ENCODE results near the gene WWOX.

WWOX gene

DNA sequence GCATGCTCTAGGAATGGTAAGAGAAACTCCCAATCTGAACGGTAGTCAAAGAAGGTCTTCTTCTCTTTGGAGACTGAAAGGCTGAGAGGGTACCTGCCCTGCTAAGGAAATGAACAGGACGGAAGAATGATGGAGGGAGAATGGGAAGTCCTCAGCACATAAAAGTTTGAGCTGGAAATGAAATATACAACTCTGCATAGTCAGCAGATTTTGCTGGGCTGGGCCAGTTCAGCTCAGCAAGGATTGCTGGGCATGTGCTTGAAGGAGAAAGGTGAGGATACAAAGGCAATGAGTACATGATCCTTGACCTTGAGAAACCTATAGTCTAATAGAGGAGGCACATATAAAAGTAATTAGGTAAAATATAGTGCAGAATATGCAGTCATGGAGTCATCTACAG is 831.8 kb downstream of the WWOX start:
- DNase-seq (ENCODE audit: low read depth in 2 of 2), result no peak
- TF ChIP-seq, protein P1, sequence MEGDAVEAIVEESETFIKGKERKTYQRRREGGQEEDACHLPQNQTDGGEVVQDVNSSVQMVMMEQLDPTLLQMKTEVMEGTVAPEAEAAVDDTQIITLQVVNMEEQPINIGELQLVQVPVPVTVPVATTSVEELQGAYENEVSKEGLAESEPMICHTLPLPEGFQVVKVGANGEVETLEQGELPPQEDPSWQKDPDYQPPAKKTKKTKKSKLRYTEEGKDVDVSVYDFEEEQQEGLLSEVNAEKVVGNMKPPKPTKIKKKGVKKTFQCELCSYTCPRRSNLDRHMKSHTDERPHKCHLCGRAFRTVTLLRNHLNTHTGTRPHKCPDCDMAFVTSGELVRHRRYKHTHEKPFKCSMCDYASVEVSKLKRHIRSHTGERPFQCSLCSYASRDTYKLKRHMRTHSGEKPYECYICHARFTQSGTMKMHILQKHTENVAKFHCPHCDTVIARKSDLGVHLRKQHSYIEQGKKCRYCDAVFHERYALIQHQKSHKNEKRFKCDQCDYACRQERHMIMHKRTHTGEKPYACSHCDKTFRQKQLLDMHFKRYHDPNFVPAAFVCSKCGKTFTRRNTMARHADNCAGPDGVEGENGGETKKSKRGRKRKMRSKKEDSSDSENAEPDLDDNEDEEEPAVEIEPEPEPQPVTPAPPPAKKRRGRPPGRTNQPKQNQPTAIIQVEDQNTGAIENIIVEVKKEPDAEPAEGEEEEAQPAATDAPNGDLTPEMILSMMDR (IDR thresholded peaks at IDR 0.05; ENCODE audit: low read depth, low read length), result no peak
- H3K4me3 ChIP-seq (replicated peaks in 1 of 2; ENCODE audit: low read depth in 2 of 2, low read length in 2 of 2), result no peak overlapping the region

DNA sequence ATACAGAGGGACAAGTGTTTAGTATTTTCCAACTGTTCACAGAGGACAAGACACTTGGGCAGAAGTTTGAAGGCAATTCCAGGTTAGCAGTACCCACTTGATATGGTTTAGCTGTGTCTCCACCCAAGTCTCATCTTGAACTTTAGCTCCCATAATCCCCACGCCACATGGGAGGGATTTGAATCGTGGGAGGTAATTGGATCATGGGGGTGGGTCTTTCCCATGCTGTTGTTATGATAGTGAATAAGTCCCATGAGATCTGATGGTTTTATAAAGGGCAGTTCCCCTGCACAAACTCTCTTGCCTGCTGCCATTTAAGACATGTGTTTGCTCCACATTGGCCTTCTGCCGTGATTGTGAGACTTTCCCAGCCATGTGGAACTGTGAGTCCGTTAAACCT is 832.2 kb downstream of the WWOX start:
- no peak for DNase-seq (ENCODE audit: low read depth in 2 of 2)
- TF ChIP-seq, protein P1 (IDR thresholded peaks at IDR 0.05; ENCODE audit: low read depth, low read length), result no peak
- no peak overlapping the region for H3K4me3 ChIP-seq (replicated peaks in 1 of 2; ENCODE audit: low read depth in 2 of 2, low read length in 2 of 2)

DNA sequence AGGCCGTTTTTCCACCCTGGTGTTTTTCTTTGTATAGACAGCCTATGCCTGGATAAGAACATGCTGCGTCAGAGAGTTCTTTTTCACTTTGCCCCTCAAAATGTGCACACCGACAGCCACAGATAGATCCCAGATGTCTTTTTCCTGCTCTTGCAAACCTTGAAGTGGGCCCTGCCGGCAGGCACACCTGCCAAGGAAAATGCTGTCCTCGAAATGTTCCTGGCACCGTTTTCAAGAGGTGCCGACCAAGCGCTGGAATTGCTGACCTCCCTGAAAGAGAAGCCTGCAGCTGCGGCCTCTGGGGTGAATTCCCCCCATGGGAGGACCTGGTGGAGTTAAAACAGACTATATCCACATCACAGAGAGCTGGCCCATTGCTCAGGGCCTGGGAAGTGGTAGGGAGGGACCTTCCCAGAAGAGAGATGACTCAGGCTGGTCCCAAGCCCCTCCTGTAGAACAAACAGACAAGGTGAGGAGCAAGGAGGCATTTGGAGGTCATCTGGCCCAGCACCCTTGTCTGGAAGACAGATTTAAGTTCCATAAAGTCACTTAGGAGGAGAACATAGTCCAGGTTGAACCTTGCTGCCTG is 833.0 kb downstream of the WWOX start:
- no peak for DNase-seq (ENCODE audit: low read depth in 2 of 2)
- TF ChIP-seq, protein P1 (IDR thresholded peaks at IDR 0.05; ENCODE audit: low read depth, low read length), result no peak
- H3K4me3 ChIP-seq (replicated peaks in 1 of 2; ENCODE audit: low read depth in 2 of 2, low read length in 2 of 2), result no peak overlapping the region

DNA sequence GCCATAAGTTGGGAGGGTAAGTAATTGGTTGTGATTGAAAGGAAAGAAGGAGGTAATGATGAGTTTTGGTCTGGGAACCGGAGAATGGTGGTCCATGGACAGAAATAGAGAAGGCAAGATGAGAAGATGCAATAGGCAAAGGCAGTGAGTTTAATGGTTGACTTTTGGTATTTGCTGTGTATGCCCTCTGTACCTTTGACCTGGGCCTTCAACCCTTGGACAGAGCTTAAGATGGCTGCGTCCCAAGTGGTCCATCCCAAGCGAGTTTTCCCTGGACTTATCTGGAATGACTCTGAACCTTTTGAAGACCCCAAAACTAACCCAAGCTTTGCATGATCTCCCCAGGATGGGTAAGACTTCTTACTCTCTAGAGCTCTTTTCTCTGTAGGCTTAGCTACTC is 836.6 kb downstream of the WWOX start:
- H3K4me3 ChIP-seq (replicated peaks in 1 of 2; ENCODE audit: low read depth in 2 of 2, low read length in 2 of 2), result no peak overlapping the region
- DNase-seq (ENCODE audit: low read depth in 2 of 2), result no peak
- TF ChIP-seq, protein P1 (IDR thresholded peaks at IDR 0.05; ENCODE audit: low read depth, low read length), result no peak

DNA sequence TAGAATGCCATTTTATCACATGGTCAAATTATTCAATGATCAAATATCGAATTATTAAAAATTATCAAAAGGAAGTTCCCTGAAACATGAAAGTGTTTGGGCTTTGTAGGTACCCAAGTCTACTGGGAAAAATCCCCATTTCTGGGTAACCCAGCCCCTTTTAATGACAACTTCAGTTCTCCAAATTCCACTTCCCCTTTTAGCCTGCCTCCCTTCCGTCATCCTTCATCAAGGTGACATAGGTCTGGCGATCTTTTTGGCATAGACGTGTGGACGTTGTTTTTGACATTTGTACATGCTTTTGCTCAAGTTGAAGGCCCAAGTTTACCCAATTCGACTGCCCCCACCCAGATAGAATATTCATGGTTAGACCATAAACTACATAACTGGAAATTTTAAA is 840.1 kb downstream of the WWOX start:
- TF ChIP-seq, protein P1 (IDR thresholded peaks at IDR 0.05; ENCODE audit: low read depth, low read length), result no peak
- no peak for DNase-seq (ENCODE audit: low read depth in 2 of 2)
- H3K4me3 ChIP-seq (replicated peaks in 1 of 2; ENCODE audit: low read depth in 2 of 2, low read length in 2 of 2), result no peak overlapping the region

DNA sequence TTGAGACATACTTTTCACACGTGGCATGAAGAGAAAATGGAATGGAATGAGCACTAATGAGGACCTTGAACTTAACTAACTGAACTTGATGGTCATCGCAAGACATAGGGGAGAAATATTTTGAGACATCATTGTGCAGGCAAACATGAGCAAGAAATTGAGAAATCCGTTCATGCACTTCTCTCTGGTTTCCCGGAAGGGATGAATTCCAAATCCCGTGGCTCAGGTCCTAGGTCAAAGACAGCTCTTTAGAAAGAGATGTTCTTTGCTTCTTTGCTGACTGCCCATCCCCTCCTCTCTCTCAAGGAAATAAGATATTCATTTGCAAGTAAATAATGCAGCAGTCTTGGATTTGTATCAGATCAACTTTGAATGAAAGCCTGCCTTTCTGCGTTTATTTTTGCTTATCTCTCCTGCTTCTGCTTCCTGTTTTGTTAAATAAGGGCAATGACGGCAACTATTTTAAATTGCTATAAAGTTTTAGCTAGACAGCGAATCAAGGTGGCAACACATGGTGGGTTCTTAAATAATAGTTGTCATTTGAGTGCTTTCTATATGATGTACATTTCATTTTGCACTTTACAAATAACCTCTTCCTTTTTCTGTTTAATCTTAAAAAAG is 843.3 kb downstream of the WWOX start:
- H3K4me3 ChIP-seq (replicated peaks in 1 of 2; ENCODE audit: low read depth in 2 of 2, low read length in 2 of 2), result no peak overlapping the region
- TF ChIP-seq, protein P1 (IDR thresholded peaks at IDR 0.05; ENCODE audit: low read depth, low read length), result no peak
- no peak for DNase-seq (ENCODE audit: low read depth in 2 of 2)

DNA sequence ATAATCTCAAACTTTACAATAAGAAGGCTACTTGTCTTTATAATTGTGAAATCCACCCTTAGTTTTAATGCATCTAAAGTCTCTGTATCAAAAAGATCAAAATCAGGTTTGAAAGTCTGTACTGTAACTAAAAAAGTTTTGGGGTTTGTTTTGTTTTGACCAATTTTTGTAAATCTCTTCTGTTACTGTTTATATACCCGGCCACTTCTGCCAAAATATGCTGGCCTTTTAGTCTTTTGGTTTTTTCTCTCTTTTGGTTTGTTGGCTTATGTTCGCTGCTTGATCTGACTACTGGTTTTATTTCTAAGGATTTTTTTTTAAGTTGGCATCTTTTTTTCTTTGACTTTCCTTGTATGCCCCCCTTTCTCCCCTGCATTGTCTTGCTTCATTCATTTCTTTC is 845.9 kb downstream of the WWOX start:
- H3K4me3 ChIP-seq (replicated peaks in 1 of 2; ENCODE audit: low read depth in 2 of 2, low read length in 2 of 2), result no peak overlapping the region
- TF ChIP-seq, protein P1 (IDR thresholded peaks at IDR 0.05; ENCODE audit: low read depth, low read length), result no peak
- no peak for DNase-seq (ENCODE audit: low read depth in 2 of 2)
